ENCODE measurements around the gene DMXL2.

DNA sequence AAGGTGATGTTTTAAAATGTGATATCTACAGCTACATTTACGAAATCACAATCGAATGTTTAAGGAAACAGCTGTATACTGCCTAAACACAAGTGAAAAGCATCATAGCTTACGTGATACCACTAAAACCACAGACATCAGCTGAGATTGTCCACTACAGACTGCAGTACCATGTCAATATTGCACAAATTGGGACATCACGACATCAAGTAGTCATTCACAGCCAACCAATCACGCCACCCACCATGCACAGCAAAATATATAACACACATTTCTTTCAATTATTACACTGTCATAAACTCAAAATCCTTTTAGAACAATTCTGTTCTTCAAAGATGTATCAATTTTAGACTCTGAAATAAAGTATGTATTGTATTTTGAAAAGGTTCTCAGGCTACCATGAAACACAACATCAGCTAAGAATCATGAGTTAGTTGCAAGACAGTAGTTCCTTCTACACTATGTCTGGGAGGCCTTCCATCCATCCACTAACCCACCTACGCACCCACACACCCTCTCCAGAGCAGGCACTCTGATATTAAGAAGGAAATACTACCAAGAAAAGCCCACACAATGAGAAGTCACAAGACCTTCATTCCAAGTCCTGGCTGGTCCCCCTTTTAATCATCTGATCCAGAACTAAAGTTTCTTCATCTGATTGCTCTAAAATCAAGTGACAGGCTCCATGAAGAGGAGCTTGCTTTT is 3.1 kb downstream of the DMXL2 start:
- no peak for TF ChIP-seq GATA2 (IDR thresholded peaks at IDR 0.05; ENCODE audit: low read depth, low read length)
- TF ChIP-seq GATA3 (IDR thresholded peaks at IDR 0.05; ENCODE audit: low read depth, low read length) = no peak
